HEK293 (cell line): ENCODE results near the gene APOA5.

Source experiments
- CTCF ChIA-PET: fragments of 350-600 bp; formaldehyde crosslinking; extraction: SDS; loops from one replicate; lab custom pipeline; 2021; ENCODE audit warnings: antibody characterized with exemption; lab: Yijun Ruan, JAX
- POLR2A ChIA-PET: fragments of 300-600 bp; formaldehyde crosslinking; extraction: SDS; loops from one replicate; lab custom pipeline; 2020; ENCODE audit warnings: antibody characterized with exemption, inconsistent platforms; lab: Yijun Ruan, JAX
- H3K27ac ChIP-seq: fragments of 200-500 bp; sonication (Bioruptor generic); 2 replicates; pipeline ENCODE4 v1.5.1; 2014; ENCODE audit warnings: low read depth, low read length, control low read depth, inconsistent platforms; ENCODE audit errors: extremely low read depth
- H3K36me3 ChIP-seq, 2 experiments: fragments of 200-500 bp in 1 of 2; sonication (Bioruptor generic) in 1 of 2; 1 replicate in 1 of 2; 2 replicates in 1 of 2; pipeline ENCODE4 v1.5.1; 2014 to 2017; ENCODE audit warnings: inconsistent platforms in 2 of 2, low read length in 2 of 2; ENCODE audit not compliant: control insufficient read depth in 2 of 2, insufficient read depth in 1 of 2
- H3K4me1 ChIP-seq: fragments of 200-500 bp; sonication (Bioruptor generic); 2 replicates; pipeline ENCODE4 v1.5.1; 2014; ENCODE audit warnings: mild to moderate bottlenecking, low read length, inconsistent platforms; ENCODE audit not compliant: control insufficient read depth, insufficient read depth
- H3K4me3 ChIP-seq: 2 replicates; pipeline ENCODE4 v1.5.1; 2011; ENCODE audit warnings: low read depth, mild to moderate bottlenecking, control low read depth, low read length, moderate library complexity
- H3K9me3 ChIP-seq: fragments of 200-500 bp; sonication (Bioruptor generic); 2 replicates; pipeline ENCODE4 v1.5.1; 2014; ENCODE audit warnings: low read depth, low read length, inconsistent platforms; ENCODE audit not compliant: control insufficient read depth, insufficient read depth
- CTCF ChIP-seq: fragments of 450-650 bp; formaldehyde crosslinking; IDR thresholded peaks from 2 replicates; pipeline ENCODE4 v1.5.1; 2016; ENCODE audit warnings: missing biosample characterization, missing genetic modification characterization
- OVOL3 ChIP-seq: fragments of 450-650 bp; formaldehyde crosslinking; IDR thresholded peaks from 2 replicates; pipeline ENCODE4 v1.5.1; 2016; ENCODE audit warnings: missing biosample characterization, missing genetic modification characterization
- PRDM10 ChIP-seq: fragments of 450-650 bp; formaldehyde crosslinking; IDR thresholded peaks from 2 replicates; pipeline ENCODE4 v1.5.1; 2016; ENCODE audit warnings: missing biosample characterization, missing genetic modification characterization
- ZBTB17 ChIP-seq: fragments of 450-650 bp; formaldehyde crosslinking; IDR thresholded peaks from 2 replicates; pipeline ENCODE4 v1.5.1; 2016; ENCODE audit warnings: missing biosample characterization, missing genetic modification characterization
- ZBTB26 ChIP-seq: fragments of 450-650 bp; formaldehyde crosslinking; optimal IDR thresholded peaks from 2 replicates; pipeline ENCODE3; 2016; ENCODE audit warnings: missing biosample characterization, mild to moderate bottlenecking, missing genetic modification characterization
- ZNF16 ChIP-seq: fragments of 450-650 bp; formaldehyde crosslinking; IDR thresholded peaks from 2 replicates; pipeline ENCODE4 v1.5.1; 2016; ENCODE audit warnings: low read depth, missing biosample characterization, missing genetic modification characterization
- ZNF169 ChIP-seq: fragments of 450-650 bp; formaldehyde crosslinking; IDR thresholded peaks from 2 replicates; pipeline ENCODE4 v1.5.1; 2016; ENCODE audit warnings: missing biosample characterization, missing genetic modification characterization
- ZNF23 ChIP-seq: fragments of 450-650 bp; formaldehyde crosslinking; IDR thresholded peaks from 2 replicates; pipeline ENCODE4 v1.5.1; 2016; ENCODE audit warnings: missing biosample characterization, missing genetic modification characterization, borderline replicate concordance
- ZNF362 ChIP-seq: fragments of 450-650 bp; formaldehyde crosslinking; IDR thresholded peaks from 2 replicates; pipeline ENCODE4 v1.5.1; 2016; ENCODE audit warnings: missing biosample characterization, missing genetic modification characterization
- ZNF513 ChIP-seq: fragments of 450-650 bp; IDR thresholded peaks from 2 replicates; pipeline ENCODE4 v1.5.1; 2018; ENCODE audit warnings: missing biosample characterization, missing genetic modification characterization
- ZNF610 ChIP-seq: fragments of 450-650 bp; formaldehyde crosslinking; IDR thresholded peaks from 2 replicates; pipeline ENCODE4 v1.5.1; 2016; ENCODE audit warnings: missing biosample characterization, missing genetic modification characterization, borderline replicate concordance
- ZNF645 ChIP-seq: fragments of 450-650 bp; formaldehyde crosslinking; IDR thresholded peaks from 2 replicates; pipeline ENCODE4; 2016; ENCODE audit warnings: missing biosample characterization, missing genetic modification characterization
- ZNF654 ChIP-seq: fragments of 450-650 bp; formaldehyde crosslinking; IDR thresholded peaks from 2 replicates; pipeline ENCODE4 v1.5.1; 2016; ENCODE audit warnings: low read depth, missing biosample characterization, missing genetic modification characterization
- ZNF792 ChIP-seq: fragments of 450-650 bp; formaldehyde crosslinking; IDR thresholded peaks from 2 replicates; pipeline ENCODE4 v1.5.1; 2016; ENCODE audit warnings: missing biosample characterization, missing genetic modification characterization
- ZNF830 ChIP-seq: fragments of 450-650 bp; IDR thresholded peaks from 2 replicates; pipeline ENCODE4 v1.5.0; 2018; ENCODE audit warnings: missing biosample characterization, missing genetic modification characterization, low read depth, mild to moderate bottlenecking, moderate library complexity

APOA5 gene

GRCh38 chr11:116791002-116791812 is 472 bp downstream of the APOA5 start:
- Histone ChIP-seq H3K4me1 (no peaks in the 10 kb centered on the region), H3K27ac (no peak overlapping the region)
- POLR2A ChIA-PET = interaction anchor here (1.1 to 1.8 kb wide), 3 partner anchors 45 to 353 kb away, joined by 4 to 13 read pairs (median 5); partner anchors contain the start of genes APOA1, PAFAH1B2 and SIK3
- no peak for TF ChIP-seq ZNF362 (tag by site-specific recombination)
- TF ChIP-seq ZNF610 (tag by site-specific recombination) = peak; percentile 33; the same call in 1 of the 2 replicates
- no peak for TF ChIP-seq ZNF830 (tag by site-specific recombination)
- peak; percentile 54; the same call in 1 of the 2 replicates for TF ChIP-seq CTCF (tag by site-specific recombination)
- 0 out of 2 replicates have a peak, but pooled peaks have one; percentile 30 for TF ChIP-seq ZNF654 (tag by site-specific recombination)
- no peak for TF ChIP-seq ZNF513
- 0 out of 2 replicates have a peak, but pooled peaks have one; percentile 26 for TF ChIP-seq ZBTB17 (tag by site-specific recombination)
- peak; percentile 12 for TF ChIP-seq ZBTB26 (tag by site-specific recombination)
- TF ChIP-seq PRDM10 (tag by site-specific recombination) = no peak
- TF ChIP-seq, all 188 proteins: peak for 5
- Histone ChIP-seq H3K9me3 (no peaks in the 10 kb centered on the region), H3K36me3 (peaks cover 0 to 8% of the 10 kb centered on the region in 2 experiments; a peak in 1 of 3 replicates), H3K4me3 (no peak overlapping the region)
- CTCF ChIA-PET = interaction anchor here (0.5 to 6.9 kb wide), 44 partner anchors 9 to 868 kb away, joined by 3 to 118 read pairs (median 4); partner anchors contain the start of genes APOA1 and PAFAH1B2

GRCh38 chr11:116790167-116791001 is 1.3 kb downstream of the APOA5 start:
- H3K4me1 ChIP-seq = no peaks in the 10 kb centered on the region
- no peak overlapping the region for H3K27ac ChIP-seq
- peaks cover 0 to 17% of the 10 kb centered on the region in 2 experiments; a peak in 1 of 3 replicates for H3K36me3 ChIP-seq
- H3K4me3 ChIP-seq = no peak overlapping the region
- POLR2A ChIA-PET = interaction anchor here (1.1 to 1.8 kb wide), 3 partner anchors 46 to 353 kb away, joined by 4 to 13 read pairs (median 5); partner anchors contain the start of genes APOA1, PAFAH1B2 and SIK3
- CTCF ChIA-PET = interaction anchor here (0.5 to 6.9 kb wide), 39 partner anchors 10 to 519 kb away, joined by 3 to 118 read pairs (median 4); partner anchors contain the start of genes APOA1 and PAFAH1B2
- TF ChIP-seq ZNF169 (no peak), ZNF645 (tag by site-specific recombination) (no peak), ZNF23 (tag by site-specific recombination) (no peak), ZNF16 (tag by site-specific recombination) (no peak), ZNF792 (no peak), OVOL3 (no peak)
- H3K9me3 ChIP-seq = no peaks in the 10 kb centered on the region
